Panc1 (cell line): ENCODE measurements around the gene XPA. TPM values are rescaled to one million over a fixed set of nuclear protein-coding genes. Genes with fewer than 3 reads are reported as not detected.

ENCODE experiments used
- ATAC-seq: fragments of 200-7000 bp; cut with Tn5 transposase; 2 replicates; pipeline ENCODE4 v1.9.1; 2020; ENCODE audit warnings: mild to moderate bottlenecking, moderate library complexity
- BruUV-seq: library from RNA; stranded (reverse); fragments of 400-500 nt; replicated peaks from 2 replicates; lab custom pipeline; 2021; lab: Mats Ljungman, UMichigan
- CTCF ChIA-PET: fragments of 300-600 bp; sonication (Branson Sonifier 250); formaldehyde crosslinking; loops from one replicate; lab custom pipeline; 2022; ENCODE audit warnings: antibody characterized with exemption; lab: Charles Lee
- POLR2A ChIA-PET: fragments of 300-600 bp; sonication (Branson Sonifier 250); formaldehyde crosslinking; loops from one replicate; lab custom pipeline; 2022; ENCODE audit warnings: antibody characterized with exemption; lab: Charles Lee
- DNase-seq: peaks from one replicate; pipeline ENCODE4 v3.0.0-alpha.2; 2010; ENCODE audit warnings: low read depth, low spot score
- H3K27ac ChIP-seq: 2 replicates; pipeline ENCODE4 v1.5.1; 2011; ENCODE audit warnings: mild to moderate bottlenecking, low read length, inconsistent platforms
- H3K27me3 ChIP-seq: fragments of 200-500 bp; sonication (Bioruptor generic); 2 replicates; pipeline ENCODE4 v1.6.0; 2014; ENCODE audit warnings: low read length, inconsistent platforms; ENCODE audit not compliant: control insufficient read depth, insufficient read depth
- H3K36me3 ChIP-seq: fragments of 200-500 bp; sonication (Bioruptor generic); 2 replicates; pipeline ENCODE4 v1.5.1; 2014; ENCODE audit warnings: inconsistent platforms, mild to moderate bottlenecking, low read length, moderate library complexity; ENCODE audit not compliant: control insufficient read depth, insufficient read depth
- H3K4me1 ChIP-seq: 2 replicates; pipeline ENCODE4 v1.5.1; 2011; ENCODE audit warnings: inconsistent platforms, mild to moderate bottlenecking, low read length, moderate library complexity; ENCODE audit not compliant: control insufficient read depth, insufficient read depth
- H3K4me3 ChIP-seq, 2 experiments: 2 replicates each; pipeline ENCODE4 v1.5.1; 2011 to 2012; ENCODE audit warnings: low read depth in 2 of 2, low read length in 2 of 2, mild to moderate bottlenecking in 2 of 2, inconsistent platforms in 1 of 2, moderate library complexity in 1 of 2
- H3K9me3 ChIP-seq: fragments of 200-500 bp; sonication (Bioruptor generic); 2 replicates; pipeline ENCODE4 v1.5.1; 2014; ENCODE audit warnings: low read depth, mild to moderate bottlenecking, inconsistent platforms, low read length, moderate library complexity; ENCODE audit not compliant: control insufficient read depth, insufficient read depth
- POLR2AphosphoS5 ChIP-seq: IDR thresholded peaks from 2 replicates; pipeline ENCODE4 v1.6.1; 2012; ENCODE audit warnings: mild to moderate bottlenecking, low read depth, low read length, moderate library complexity
- REST ChIP-seq, 2 experiments: IDR thresholded peaks; 2 replicates each; pipeline ENCODE4 v1.6.1; 2011 to 2012; ENCODE audit warnings: low read depth in 2 of 2, control low read depth in 1 of 2, low read length in 1 of 2, mild to moderate bottlenecking in 1 of 2, moderate library complexity in 1 of 2; ENCODE audit not compliant: insufficient read depth in 1 of 2
- SIN3A ChIP-seq: IDR thresholded peaks from 2 replicates; pipeline ENCODE4 v1.6.1; 2012; ENCODE audit warnings: low read depth, mild to moderate bottlenecking, low read length, moderate library complexity, borderline replicate concordance; ENCODE audit not compliant: insufficient read depth
- TCF7L2 ChIP-seq: IDR thresholded peaks from 2 replicates; pipeline ENCODE4 v1.6.1; 2011; ENCODE audit warnings: mild to moderate bottlenecking, low read depth, low read length, inconsistent platforms
- in situ Hi-C: cut with HindIII; loops from 2 replicates; pipeline ENCODE4 v1.10.0; 2016; ENCODE audit warnings: low sequenced_read_pairs, low pct_unique_long_range_greater_than_20kb
- intact Hi-C: fragments of 100-400 bp; cut with micrococcal nuclease; formaldehyde crosslinking; loops from one replicate; pipeline ENCODE4 v1.10.0; 2022; ENCODE audit not compliant: unreplicated experiment
- total RNA-seq: library from RNA; stranded (reverse); gene quantifications from one replicate; pipeline ENCODE4 v1.2.1, GENCODE V29; 2021; ENCODE audit not compliant: unreplicated experiment
- TF ChIP-seq, protein P1 (sequence below): fragments of 450-650 bp; IDR thresholded peaks from 2 replicates; pipeline ENCODE4 v1.5.1; 2017; ENCODE audit warnings: mild to moderate bottlenecking

Gene XPA
- total RNA-seq, 1 experiment from 2014 or later: 7.1 TPM

- no TSS peak for BruUV-seq
- no peak overlapping the region for H3K4me3 ChIP-seq
- no peaks in the 10 kb centered on the region for H3K4me1 ChIP-seq
- no peaks in the 10 kb centered on the region for H3K36me3 ChIP-seq
- no peaks in the 10 kb centered on the region for H3K27me3 ChIP-seq
- ChIA-PET POLR2A (no interaction called here), CTCF (no interaction called here)
- no peak for ATAC-seq
- no peak for DNase-seq
- no peaks in the 10 kb centered on the region for H3K9me3 ChIP-seq
- in situ Hi-C loops (no loop called here), intact Hi-C loops (no loop called here)
- no peak for TF ChIP-seq REST (IDR thresholded peaks at IDR 0.05; ENCODE audit: insufficient read depth in 1 of 2, low read depth in 2 of 2, low read length in 1 of 2)
- no peak for TF ChIP-seq TCF7L2
- TF ChIP-seq, protein P1, sequence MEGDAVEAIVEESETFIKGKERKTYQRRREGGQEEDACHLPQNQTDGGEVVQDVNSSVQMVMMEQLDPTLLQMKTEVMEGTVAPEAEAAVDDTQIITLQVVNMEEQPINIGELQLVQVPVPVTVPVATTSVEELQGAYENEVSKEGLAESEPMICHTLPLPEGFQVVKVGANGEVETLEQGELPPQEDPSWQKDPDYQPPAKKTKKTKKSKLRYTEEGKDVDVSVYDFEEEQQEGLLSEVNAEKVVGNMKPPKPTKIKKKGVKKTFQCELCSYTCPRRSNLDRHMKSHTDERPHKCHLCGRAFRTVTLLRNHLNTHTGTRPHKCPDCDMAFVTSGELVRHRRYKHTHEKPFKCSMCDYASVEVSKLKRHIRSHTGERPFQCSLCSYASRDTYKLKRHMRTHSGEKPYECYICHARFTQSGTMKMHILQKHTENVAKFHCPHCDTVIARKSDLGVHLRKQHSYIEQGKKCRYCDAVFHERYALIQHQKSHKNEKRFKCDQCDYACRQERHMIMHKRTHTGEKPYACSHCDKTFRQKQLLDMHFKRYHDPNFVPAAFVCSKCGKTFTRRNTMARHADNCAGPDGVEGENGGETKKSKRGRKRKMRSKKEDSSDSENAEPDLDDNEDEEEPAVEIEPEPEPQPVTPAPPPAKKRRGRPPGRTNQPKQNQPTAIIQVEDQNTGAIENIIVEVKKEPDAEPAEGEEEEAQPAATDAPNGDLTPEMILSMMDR: no peak
- TF ChIP-seq POLR2AphosphoS5: no peak
- no peak for TF ChIP-seq SIN3A
- no peak overlapping the region for H3K27ac ChIP-seq
Observed at GRCh38 chr9:97705354-97705950, 8.3 kb upstream of the XPA start.

DNA sequence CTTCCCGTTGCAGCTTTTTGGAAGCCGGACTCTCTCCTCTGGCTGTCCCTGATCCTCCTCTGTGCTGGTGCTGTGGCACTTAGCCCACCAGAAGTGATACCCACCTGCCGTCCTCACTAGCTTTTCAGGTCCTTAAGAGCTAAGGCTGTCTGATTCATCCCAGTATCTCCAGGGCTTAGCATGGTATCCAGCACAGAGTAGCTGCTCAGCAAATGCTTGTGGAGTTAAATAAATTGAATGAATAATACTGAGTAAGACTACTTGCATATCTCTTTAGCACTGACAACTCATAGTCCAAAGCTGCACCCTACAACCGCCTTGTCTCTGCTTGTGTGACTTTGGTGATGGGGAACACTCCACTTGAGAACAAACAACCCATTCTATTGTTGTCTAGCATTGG, 7.7 kb upstream of the XPA start:
- Histone ChIP-seq H3K4me3 (no peak overlapping the region), H3K9me3 (no peaks in the 10 kb centered on the region), H3K4me1 (no peaks in the 10 kb centered on the region), H3K27ac (no peak overlapping the region), H3K27me3 (no peaks in the 10 kb centered on the region), H3K36me3 (no peaks in the 10 kb centered on the region)
- POLR2A ChIA-PET: no interaction called here
- in situ Hi-C loops: no loop called here
- TF ChIP-seq, protein P1: no peak
- TF ChIP-seq SIN3A (no peak), REST (IDR thresholded peaks at IDR 0.05; ENCODE audit: insufficient read depth in 1 of 2, low read depth in 2 of 2, low read length in 1 of 2) (no peak)
- no peak for DNase-seq
- CTCF ChIA-PET: no interaction called here
- BruUV-seq: no TSS peak
- intact Hi-C loops: no loop called here
- no peak for ATAC-seq
